HG03521 (cell line): ENCODE data around the gene C1orf159.
"Not testable (repeated sequence)": the region's sequence is repeated elsewhere in the genome, so short reads cannot be mapped to it uniquely, and the experiment has no call there.

Experiments used
- ATAC-seq: cut with Tn5 transposase; IDR thresholded peaks from one replicate; pipeline ENCODE4 v1.9.1; 2021; ENCODE audit warnings: mild to moderate bottlenecking, moderate library complexity; ENCODE audit not compliant: unreplicated experiment

C1orf159 gene

DNA sequence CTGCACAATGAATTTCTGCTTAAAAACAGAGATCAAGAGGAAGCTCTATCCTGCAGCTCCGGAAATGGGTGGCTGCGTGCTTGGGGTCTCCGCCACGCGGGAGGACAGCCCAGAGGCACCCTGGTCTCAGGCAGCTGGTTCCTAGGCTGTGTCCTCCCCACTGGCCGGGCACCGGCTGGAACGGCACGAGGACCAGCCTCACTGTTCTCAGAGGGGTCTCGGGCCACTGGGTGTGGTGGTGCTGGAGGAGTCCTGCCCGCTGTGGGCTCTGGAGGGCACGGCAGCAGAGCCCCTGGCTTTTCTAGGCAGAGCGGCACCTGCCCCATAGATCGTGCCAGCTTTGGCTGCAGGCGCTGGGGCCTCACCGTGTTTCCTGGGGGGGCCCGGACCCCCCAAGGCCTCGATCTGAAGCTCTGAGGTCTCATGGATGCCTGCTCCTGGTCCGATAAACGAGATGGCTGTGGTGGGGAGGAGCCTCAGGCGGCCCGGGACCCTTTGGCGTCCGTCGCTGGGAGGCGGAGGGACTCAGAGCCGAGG is 33.6 kb downstream of the C1orf159 start:
- no peak for ATAC-seq

GRCh38 chr1:1081311-1082238 is 34.3 kb downstream of the C1orf159 start:
- no peak for ATAC-seq

- no peak for ATAC-seq
Observed at GRCh38 chr1:1080951-1081310, 35.0 kb downstream of the C1orf159 start.

DNA sequence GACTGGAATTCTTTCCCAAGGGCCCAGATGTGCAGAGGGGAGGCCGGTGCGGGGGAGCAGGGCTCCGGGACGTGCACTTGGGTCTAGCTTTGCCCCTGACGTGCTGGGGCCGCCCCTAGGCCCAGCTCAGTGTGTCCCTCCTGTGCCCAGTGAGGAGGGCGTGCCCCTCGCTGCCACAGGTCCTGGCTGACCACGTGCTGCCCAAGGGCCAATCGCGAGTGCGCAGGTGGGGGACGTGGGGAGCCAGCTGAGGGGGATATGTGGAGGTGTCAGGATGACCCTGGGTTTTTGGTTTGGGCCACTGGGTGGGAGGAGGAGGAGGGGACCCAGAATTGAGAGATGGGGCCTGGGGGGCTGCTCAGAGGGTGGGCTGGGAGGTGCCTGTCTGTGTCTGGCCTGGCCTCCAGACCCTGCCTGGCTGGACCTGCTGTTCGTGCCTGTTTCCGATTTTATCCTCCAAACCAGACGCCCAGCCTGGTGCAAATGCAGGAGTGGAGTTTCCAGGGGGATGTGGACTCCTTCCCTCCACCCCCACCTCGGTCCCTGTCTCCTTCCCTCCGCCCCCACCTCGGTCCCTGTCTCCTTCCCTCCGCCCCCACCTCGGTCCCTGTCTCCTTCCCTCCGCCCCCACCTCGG is 35.6 kb downstream of the C1orf159 start:
- ATAC-seq: no peak

DNA sequence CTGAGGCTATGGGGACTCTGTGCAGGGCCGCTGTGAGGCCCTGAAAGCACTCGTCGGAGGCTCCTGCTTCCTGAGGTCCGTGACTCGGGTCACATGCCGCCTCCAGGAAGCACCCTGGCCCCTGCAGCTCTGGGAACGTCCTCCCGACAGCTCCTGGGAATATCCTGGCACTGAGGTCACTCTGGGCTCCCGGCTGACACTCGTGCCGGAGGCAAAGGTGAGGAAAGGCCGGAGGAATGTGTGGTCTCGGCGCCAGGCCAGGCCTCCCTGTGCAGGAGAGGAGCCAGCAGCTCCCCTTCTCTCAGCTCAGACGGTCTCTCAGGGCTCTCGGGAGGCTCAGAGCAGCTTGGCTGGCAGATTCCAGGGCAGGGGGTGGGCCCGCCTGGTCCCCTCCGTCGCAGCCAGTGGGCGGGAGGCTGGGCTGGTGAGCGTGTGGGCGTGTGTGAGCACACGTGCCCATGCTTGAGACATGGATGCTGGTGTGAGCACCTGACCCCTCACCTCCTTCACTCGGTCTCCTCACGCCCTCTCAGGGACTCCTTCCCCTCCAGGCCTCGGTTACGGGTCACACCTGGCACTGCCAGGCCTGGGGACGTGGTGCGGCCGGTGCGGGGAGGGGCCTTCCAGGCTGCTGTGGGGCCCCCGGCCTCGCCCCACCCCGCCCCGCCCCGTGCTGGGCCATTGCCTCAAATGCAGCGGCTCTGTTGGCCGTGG is 36.3 kb downstream of the C1orf159 start:
- no peak for ATAC-seq

GRCh38 chr1:1077396-1077795 is 38.5 kb downstream of the C1orf159 start:
- ATAC-seq: not testable (repeated sequence)

DNA sequence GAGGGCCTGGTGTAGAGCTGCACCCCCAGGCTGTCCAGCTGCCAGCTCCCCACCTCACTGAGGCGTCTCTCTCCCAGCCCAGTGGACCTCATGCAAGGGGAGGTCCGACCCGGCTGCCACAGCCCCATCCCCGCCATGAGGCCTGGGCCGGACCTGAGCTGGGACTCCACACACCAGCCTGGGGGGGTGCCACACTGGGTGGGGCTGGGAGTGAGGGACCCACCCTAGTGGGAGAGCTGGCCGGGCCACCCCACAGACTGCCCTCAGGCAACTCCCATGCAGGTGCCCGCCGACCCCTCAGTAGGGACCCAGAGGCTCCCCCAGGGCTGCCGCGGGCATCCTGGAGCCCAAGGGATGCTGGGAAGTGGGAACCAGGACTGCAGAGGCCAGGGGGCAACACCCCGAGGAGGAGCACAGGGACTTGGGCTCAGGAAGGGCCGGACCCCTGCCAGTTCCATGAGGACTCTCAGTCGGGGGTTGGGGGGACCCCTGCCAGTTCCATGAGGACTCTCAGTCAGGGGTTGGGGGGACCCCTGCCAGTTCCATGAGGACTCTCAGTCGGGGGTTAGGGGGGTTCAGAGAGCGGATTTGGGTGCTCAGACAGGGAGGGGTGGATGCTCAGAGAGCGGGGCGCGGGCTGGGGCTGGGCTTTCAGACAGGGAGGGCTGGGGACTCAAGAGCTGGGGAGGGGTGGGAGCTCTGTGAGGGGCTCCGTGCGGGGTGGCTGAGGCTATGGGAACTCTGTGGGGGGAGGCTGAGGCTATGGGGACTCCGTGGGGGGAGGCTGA is 40.5 kb downstream of the C1orf159 start:
- no peak for ATAC-seq

- no peak for ATAC-seq
Observed at GRCh38 chr1:1074631-1075147, 41.2 kb downstream of the C1orf159 start.

DNA sequence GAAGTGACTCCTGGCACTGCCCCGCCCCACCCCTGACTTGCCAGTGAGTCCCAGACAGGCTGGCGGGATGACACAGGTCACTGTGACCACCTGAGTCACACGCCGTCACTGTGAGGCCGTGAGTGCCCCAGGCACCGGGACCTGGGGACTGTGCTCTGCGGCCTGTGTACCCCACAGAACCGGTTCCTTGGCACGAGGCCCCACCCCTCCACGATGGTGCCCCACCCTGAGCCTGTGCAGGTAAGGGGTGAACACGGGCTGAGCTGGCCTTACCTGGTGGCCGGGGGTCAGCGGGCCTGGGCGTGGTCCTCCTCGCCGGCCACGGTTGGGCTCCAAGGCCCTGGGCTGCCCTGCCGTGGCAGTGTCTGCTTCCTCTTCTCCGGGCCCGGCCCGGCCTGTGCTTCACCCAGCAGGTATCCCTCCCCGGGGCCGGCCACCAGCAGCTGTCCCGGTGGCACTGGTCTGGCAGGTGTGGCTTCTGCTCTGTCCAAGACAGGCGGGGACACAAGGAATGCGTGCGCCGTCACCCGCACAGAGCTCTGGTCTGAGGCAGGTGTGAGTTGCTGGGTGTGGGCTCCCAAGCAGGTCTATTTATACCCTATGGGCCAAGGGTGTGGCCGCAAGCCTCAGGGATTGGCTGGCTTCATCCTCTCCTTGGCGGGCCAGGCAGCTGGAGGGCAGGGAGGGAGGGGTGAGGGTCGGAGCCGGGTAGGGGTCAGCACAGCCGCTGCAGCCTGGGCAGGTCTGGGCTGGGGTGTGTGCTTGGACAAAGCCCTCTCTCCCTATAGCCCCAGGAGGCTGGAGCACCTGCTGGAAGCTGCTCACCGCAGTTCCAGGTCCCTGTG is 41.9 kb downstream of the C1orf159 start, which contains the start of gene RNF223:
TSS of gene RNF223 (minus strand) at position 564 of the 845 bp plus-strand sequence. CDS start 1,740 bp downstream, outside the sequence.
- ATAC-seq: no peak

DNA sequence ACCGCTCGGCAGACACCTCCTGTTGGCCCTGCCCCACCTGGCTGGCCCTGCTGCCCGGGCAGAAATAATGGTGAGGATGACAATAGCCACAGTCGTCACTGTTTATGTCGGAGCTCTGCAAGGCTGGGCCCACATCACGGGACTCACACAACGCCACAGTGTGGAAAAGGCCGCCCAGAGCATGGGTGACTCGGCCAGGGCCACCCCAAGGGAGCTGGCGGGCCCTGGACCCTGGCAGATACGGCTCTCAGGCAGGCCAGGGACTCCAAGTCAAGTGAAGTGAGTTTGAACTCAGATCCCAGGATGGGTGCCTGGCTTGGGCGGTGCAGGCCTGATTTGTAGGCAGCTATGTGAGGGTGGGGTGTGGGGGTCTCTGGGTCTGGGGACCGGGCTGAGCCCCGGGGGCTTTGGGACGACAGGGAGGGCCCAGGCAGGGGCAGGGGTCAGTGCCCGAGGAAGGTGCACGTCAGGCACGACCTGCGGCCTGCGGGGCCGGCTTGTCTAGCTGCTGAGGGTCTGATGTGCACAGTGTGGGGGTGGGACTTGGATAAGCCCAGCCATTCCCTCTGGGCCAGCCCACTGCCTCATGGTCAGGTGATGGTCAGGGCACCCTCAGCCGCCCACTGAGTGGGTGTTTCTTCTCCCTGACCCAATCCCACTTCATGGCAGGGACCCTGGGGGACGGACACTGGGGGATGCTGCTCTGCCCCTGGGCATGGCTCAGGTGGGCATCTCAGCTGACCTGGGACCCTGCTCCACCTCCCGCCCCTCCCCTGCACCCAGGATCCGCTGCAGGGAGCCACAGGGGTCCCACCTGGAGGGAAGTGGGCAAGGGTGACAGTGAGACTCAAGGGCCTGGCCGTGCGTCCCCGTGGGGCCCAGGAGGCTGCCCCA is 42.8 kb downstream of the C1orf159 start:
- no peak for ATAC-seq

GRCh38 chr1:1072299-1072848 is 43.5 kb downstream of the C1orf159 start:
- no peak for ATAC-seq

DNA sequence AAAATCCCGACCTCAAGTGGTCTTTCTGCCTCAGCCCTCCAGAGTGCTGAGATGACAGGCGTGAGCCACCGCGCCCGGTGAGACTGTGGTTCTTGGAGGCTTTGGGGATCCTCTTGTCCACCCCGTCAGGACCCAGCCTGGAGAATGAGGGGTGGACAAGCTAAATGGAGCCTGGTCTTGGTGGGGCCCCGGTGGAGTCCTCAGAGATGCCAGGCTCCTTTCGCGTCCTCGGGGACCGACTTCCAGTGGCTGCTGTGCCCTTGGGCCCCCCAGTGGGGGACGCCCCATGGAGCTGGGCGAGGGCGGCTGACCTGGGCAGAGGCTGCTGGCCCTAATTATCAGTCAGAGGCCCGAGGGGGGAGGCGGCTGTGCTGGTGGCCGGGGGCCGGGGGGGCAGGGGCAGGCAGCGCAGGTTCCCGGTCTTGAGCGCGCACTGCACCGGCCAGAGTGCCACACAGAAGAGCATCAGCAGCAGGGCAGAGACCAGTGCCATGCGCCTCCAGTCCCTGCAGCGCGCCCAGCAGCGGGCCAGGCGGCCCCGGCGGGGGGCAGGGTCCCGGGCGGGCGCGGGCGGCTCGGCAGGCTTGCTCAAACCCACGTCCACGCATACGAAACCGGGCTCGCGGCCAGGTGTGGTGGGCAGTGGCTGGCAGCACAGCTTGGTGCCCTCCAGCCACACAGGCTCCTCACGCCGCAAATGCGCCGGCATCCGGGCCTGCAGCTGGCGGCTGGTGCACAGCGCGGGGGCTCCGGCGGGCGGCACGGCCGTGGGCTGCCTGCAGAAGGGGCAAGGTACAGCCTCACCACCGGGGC is 44.2 kb downstream of the C1orf159 start:
- no peak for ATAC-seq

DNA sequence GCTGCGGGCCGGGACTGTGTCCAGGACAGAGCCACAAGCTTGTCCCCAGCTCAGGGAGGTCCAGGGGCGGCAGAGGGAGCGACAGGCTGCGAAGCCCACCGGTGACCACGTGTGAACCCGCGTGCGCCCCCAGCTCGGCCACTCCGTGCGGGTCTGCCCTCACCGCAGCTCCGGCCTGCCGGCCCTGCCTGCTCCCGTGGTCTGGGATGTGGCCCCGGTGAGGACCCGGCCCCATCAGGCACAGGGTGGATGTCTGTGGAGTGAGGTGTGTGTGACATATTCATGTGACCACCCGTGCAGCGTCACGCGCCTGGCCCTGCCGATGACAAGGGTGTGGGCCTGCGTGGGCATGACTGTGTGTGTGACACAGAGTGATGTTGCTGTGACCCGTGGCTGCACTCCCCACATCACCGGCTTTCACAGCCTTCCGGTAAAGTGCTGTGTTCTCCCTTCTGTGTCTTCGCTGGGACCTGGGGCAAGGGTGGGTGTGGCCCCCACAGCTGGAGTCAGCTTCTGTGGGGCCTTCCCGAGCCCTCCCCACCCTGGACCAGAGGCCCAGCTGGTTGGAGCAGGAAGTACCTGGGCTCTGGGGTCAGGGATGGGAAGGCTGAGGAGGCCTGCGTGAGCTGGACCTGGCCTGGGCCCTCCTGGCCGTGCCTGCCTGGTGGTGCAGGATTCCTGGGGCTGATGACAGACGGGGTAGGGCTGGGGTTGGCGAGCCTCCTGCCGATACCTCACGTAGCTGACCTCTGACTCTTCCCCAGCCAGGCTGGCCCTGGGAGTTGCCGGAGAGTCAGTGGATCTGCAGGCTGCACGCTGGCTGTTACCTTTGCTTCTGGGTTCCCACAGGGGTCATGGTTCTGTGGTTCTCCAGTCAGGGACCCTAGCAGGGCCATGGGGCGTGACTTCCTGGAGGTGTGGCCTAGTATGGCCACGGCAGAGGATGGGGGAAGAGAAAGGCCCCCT is 45.9 kb downstream of the C1orf159 start:
- no peak for ATAC-seq

DNA sequence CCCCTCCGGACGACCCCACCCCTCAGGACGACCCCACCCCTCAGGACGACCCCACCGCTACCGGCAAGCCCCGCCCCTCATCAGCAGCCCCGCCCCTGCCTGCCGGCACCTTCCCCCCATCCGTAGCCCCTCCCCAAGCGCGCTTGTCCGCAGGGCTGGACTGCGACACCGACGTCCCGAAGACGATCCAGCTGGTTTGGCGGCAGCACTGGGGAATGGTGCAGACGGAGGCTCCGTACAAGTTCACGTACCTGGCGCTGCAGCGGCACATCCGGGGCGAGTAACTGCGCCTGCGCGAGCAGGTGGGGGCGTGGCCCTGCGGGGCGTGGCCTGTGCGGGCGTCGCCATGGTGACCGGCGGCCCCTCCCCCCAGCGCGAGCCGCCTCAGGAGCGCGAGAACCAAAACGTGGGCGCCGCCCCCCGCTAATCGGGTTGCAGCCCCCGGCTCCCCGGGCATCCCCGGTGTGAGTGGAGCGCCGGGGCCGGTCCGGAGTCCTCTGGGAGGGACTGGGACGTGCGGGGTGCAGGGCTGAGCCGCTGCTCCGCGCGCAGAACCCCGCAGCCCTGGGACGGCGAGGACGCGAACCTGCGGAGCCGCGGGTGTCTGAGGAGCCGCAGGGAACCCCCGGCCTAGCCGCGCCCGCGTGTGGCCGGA is 46.7 kb downstream of the C1orf159 start:
- peak; percentile 39 for ATAC-seq

GRCh38 chr1:1068517-1069055 is 47.3 kb downstream of the C1orf159 start:
- ATAC-seq: no peak
